ENCODE data around the gene ART4. TPM values are rescaled to one million over a fixed set of nuclear protein-coding genes. Genes with fewer than 3 reads are reported as not detected.

ART4 gene
- total RNA-seq, 1 experiment from 2014 or later, result not detected

DNA sequence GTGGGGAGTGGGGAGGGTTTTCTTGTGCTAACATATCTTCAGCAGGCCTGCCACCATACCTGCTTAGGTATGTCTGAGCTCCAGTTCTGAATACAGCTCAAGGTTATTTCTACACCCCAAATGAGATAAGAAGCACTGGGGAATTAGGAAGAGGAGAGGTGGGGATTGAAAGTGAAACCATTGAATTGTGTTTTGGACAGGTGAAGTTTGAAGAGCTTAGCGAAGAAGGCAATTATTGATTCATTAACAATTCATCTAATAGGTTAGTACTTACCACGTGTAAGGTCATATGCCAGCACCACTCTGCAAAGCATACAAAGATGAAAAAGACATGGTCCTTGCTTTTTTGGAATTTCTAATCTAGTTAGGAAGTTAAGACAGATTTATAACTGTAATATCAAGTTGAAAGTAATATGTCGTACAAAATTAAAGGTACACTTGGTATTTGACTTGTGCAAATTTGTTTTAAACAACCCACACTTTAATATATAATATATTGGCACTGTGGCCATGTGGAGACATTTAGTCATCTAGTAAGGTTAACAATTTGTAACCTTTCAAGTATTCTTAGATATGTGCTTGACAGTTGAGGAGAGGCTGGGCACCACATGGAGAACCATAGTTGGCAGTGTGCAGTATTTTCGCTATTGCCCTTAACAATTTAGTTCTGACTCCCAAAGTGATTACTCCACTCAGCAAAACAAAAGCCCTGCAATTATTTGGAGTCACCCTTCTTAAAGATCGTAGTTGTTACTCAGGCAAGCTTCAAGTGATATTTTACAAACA, 33.0 kb downstream of the ART4 start (continued):
- TF ChIP-seq, protein P1, sequence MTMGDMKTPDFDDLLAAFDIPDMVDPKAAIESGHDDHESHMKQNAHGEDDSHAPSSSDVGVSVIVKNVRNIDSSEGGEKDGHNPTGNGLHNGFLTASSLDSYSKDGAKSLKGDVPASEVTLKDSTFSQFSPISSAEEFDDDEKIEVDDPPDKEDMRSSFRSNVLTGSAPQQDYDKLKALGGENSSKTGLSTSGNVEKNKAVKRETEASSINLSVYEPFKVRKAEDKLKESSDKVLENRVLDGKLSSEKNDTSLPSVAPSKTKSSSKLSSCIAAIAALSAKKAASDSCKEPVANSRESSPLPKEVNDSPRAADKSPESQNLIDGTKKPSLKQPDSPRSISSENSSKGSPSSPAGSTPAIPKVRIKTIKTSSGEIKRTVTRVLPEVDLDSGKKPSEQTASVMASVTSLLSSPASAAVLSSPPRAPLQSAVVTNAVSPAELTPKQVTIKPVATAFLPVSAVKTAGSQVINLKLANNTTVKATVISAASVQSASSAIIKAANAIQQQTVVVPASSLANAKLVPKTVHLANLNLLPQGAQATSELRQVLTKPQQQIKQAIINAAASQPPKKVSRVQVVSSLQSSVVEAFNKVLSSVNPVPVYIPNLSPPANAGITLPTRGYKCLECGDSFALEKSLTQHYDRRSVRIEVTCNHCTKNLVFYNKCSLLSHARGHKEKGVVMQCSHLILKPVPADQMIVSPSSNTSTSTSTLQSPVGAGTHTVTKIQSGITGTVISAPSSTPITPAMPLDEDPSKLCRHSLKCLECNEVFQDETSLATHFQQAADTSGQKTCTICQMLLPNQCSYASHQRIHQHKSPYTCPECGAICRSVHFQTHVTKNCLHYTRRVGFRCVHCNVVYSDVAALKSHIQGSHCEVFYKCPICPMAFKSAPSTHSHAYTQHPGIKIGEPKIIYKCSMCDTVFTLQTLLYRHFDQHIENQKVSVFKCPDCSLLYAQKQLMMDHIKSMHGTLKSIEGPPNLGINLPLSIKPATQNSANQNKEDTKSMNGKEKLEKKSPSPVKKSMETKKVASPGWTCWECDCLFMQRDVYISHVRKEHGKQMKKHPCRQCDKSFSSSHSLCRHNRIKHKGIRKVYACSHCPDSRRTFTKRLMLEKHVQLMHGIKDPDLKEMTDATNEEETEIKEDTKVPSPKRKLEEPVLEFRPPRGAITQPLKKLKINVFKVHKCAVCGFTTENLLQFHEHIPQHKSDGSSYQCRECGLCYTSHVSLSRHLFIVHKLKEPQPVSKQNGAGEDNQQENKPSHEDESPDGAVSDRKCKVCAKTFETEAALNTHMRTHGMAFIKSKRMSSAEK (CRISPR knock-in tag; IDR thresholded peaks at IDR 0.05; ENCODE audit: borderline replicate concordance), result no peak
- TF ChIP-seq, protein P2, sequence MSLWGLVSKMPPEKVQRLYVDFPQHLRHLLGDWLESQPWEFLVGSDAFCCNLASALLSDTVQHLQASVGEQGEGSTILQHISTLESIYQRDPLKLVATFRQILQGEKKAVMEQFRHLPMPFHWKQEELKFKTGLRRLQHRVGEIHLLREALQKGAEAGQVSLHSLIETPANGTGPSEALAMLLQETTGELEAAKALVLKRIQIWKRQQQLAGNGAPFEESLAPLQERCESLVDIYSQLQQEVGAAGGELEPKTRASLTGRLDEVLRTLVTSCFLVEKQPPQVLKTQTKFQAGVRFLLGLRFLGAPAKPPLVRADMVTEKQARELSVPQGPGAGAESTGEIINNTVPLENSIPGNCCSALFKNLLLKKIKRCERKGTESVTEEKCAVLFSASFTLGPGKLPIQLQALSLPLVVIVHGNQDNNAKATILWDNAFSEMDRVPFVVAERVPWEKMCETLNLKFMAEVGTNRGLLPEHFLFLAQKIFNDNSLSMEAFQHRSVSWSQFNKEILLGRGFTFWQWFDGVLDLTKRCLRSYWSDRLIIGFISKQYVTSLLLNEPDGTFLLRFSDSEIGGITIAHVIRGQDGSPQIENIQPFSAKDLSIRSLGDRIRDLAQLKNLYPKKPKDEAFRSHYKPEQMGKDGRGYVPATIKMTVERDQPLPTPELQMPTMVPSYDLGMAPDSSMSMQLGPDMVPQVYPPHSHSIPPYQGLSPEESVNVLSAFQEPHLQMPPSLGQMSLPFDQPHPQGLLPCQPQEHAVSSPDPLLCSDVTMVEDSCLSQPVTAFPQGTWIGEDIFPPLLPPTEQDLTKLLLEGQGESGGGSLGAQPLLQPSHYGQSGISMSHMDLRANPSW (CRISPR knock-in tag; conservative IDR thresholded peaks at IDR 0.05; ENCODE audit: low read depth), result no peak
- TF ChIP-seq, protein P3, sequence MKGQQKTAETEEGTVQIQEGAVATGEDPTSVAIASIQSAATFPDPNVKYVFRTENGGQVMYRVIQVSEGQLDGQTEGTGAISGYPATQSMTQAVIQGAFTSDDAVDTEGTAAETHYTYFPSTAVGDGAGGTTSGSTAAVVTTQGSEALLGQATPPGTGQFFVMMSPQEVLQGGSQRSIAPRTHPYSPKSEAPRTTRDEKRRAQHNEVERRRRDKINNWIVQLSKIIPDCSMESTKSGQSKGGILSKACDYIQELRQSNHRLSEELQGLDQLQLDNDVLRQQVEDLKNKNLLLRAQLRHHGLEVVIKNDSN (CRISPR knock-in tag; IDR thresholded peaks at IDR 0.05), result no peak
- no peak for TF ChIP-seq CBFB (CRISPR knock-in tag; IDR thresholded peaks at IDR 0.05; ENCODE audit: low read depth)
- no peak for TF ChIP-seq ETV6 (CRISPR knock-in tag; IDR thresholded peaks at IDR 0.05)
- no peak for TF ChIP-seq SMAD3 (CRISPR knock-in tag; IDR thresholded peaks at IDR 0.05; ENCODE audit: borderline replicate concordance)

- H3K27me3 Mint-ChIP-seq (ENCODE audit: low read depth), result no peaks in the 10 kb centered on the region
- CTCF ChIA-PET, result interaction anchor here (0.5 to 1.6 kb wide), 11 partner anchors 22 to 1096 kb away, joined by 3 to 8 read pairs (median 3); a partner anchor contains a TSS
- no peak for TF ChIP-seq KAT7 (CRISPR knock-in tag; IDR thresholded peaks at IDR 0.05; ENCODE audit: borderline replicate concordance)
- TF ChIP-seq ATF1 (CRISPR knock-in tag; IDR thresholded peaks at IDR 0.05), result no peak
- TF ChIP-seq NR2C2 (CRISPR knock-in tag; IDR thresholded peaks at IDR 0.05), result no peak
- H3K4me1 Mint-ChIP-seq, result peaks cover 17% of the 10 kb centered on the region
- peaks cover 12% of the 10 kb centered on the region for H3K36me3 Mint-ChIP-seq
- H3K9me3 Mint-ChIP-seq, result no peaks in the 10 kb centered on the region
- H3K4me3 Mint-ChIP-seq, result no peak overlapping the region
- no peak overlapping the region for H3K27ac Mint-ChIP-seq
- DNase-seq (ENCODE audit: low spot score) (no peak), ATAC-seq (peak; percentile 1)
- POLR2A ChIA-PET, result interaction anchor here (0.5 to 3.0 kb wide), 8 partner anchors 12 to 785 kb away, joined by 3 to 23 read pairs (median 4); partner anchors contain the start of gene RERG
These were observed 39.5 kb downstream of the ART4 start for GRCh38 chr12:14803830-14804160.

- peak; percentile 87 for DNase-seq (ENCODE audit: low spot score)
- CTCF ChIA-PET, result interaction anchor here (0.5 to 1.6 kb wide), 13 partner anchors 21 to 1096 kb away, joined by 3 to 8 read pairs (median 3); a partner anchor contains a TSS
- Mint-ChIP-seq H3K36me3 (peaks cover 18% of the 10 kb centered on the region), H3K27me3 (ENCODE audit: low read depth) (no peaks in the 10 kb centered on the region), H3K4me3 (no peak within 1 kb of the TSS), H3K4me1 (peaks cover 17% of the 10 kb centered on the region), H3K9me3 (no peaks in the 10 kb centered on the region), H3K27ac (no peak within 1 kb of the TSS; the same call in 1 of the 2 replicates)
- POLR2A ChIA-PET, result interaction anchor here (0.5 to 3.0 kb wide), 10 partner anchors 8 to 785 kb away, joined by 3 to 23 read pairs (median 4); partner anchors contain the start of gene RERG
- ATAC-seq, result peak; percentile 99
- TF ChIP-seq OVOL2 (CRISPR knock-in tag; IDR thresholded peaks at IDR 0.05; ENCODE audit: borderline replicate concordance), result no peak
- TF ChIP-seq JUN (CRISPR knock-in tag; IDR thresholded peaks at IDR 0.05), result peak; percentile 67; the same call in 1 of the 2 replicates
- 0 out of 2 replicates have a peak, but pooled peaks have one; percentile 7 for TF ChIP-seq TEAD4 (CRISPR knock-in tag; IDR thresholded peaks at IDR 0.05)
- 0 out of 2 replicates have a peak, but pooled peaks have one; percentile 30 for TF ChIP-seq PREB (CRISPR knock-in tag; IDR thresholded peaks at IDR 0.05; ENCODE audit: borderline replicate concordance)
- peak; percentile 80 for TF ChIP-seq NFYB (CRISPR knock-in tag; conservative IDR thresholded peaks at IDR 0.05; ENCODE audit: low read depth)
- no peak for TF ChIP-seq ZNF416 (CRISPR knock-in tag; IDR thresholded peaks at IDR 0.05)
- peak; percentile 62 for TF ChIP-seq MAX (CRISPR knock-in tag; IDR thresholded peaks at IDR 0.05)
- no peak for TF ChIP-seq GTF2I (CRISPR knock-in tag; conservative IDR thresholded peaks at IDR 0.05)
- TF ChIP-seq ZNF263 (CRISPR knock-in tag; IDR thresholded peaks at IDR 0.05; ENCODE audit: low read depth), result no peak
- peak; percentile 59 for TF ChIP-seq GABPB1 (CRISPR knock-in tag; IDR thresholded peaks at IDR 0.05)
- 0 out of 2 replicates have a peak, but pooled peaks have one; percentile 20 for TF ChIP-seq SP1 (CRISPR knock-in tag; conservative IDR thresholded peaks at IDR 0.05)
These were observed 40.1 kb downstream of the ART4 start, which contains the start of the genes C12orf60 and WBP11 for GRCh38 chr12:14803011-14803829. TSS of gene C12orf60 (plus strand) at chr12:14803670. CDS start at chr12:14822936, 19,266 bp downstream. TSS of gene WBP11 (minus strand) at chr12:14803478. CDS start at chr12:14801383, 2,095 bp downstream.
